WERI-Rb-1 (cell line): ENCODE data around the gene JAZF1.

ENCODE experiments used
- DNase-seq: peaks from one replicate; pipeline ENCODE4 v3.0.0-alpha.2; 2020
- H3K27ac ChIP-seq: fragments of 250-450 bp; sonication (Bioruptor Pico); 2 replicates; pipeline ENCODE4 v1.5.1; 2020; ENCODE audit warnings: mild to moderate bottlenecking, moderate library complexity
- H3K27me3 ChIP-seq: fragments of 250-450 bp; sonication (Bioruptor Pico); 2 replicates; pipeline ENCODE4 v1.5.1; 2021; ENCODE audit warnings: mild to moderate bottlenecking, low read depth, moderate library complexity; ENCODE audit not compliant: insufficient read depth, severe bottlenecking
- H3K36me3 ChIP-seq: fragments of 250-450 bp; sonication (Bioruptor Pico); 2 replicates; pipeline ENCODE4 v1.5.1; 2020; ENCODE audit warnings: mild to moderate bottlenecking, moderate library complexity
- H3K4me3 ChIP-seq: 2 replicates; pipeline ENCODE4 v1.5.1; 2011; ENCODE audit warnings: low read depth, mild to moderate bottlenecking, control low read depth, low read length
- H3K9me3 ChIP-seq: fragments of 250-450 bp; sonication (Bioruptor Pico); 2 replicates; pipeline ENCODE4 v1.5.1; 2021; ENCODE audit warnings: mild to moderate bottlenecking, moderate library complexity; ENCODE audit not compliant: severe bottlenecking
- TF ChIP-seq, protein P1 (sequence below): IDR thresholded peaks from 2 replicates; pipeline ENCODE4 v1.5.1; 2011; ENCODE audit warnings: low read depth, mild to moderate bottlenecking, control low read depth, inconsistent platforms, low read length

Gene JAZF1

DNA sequence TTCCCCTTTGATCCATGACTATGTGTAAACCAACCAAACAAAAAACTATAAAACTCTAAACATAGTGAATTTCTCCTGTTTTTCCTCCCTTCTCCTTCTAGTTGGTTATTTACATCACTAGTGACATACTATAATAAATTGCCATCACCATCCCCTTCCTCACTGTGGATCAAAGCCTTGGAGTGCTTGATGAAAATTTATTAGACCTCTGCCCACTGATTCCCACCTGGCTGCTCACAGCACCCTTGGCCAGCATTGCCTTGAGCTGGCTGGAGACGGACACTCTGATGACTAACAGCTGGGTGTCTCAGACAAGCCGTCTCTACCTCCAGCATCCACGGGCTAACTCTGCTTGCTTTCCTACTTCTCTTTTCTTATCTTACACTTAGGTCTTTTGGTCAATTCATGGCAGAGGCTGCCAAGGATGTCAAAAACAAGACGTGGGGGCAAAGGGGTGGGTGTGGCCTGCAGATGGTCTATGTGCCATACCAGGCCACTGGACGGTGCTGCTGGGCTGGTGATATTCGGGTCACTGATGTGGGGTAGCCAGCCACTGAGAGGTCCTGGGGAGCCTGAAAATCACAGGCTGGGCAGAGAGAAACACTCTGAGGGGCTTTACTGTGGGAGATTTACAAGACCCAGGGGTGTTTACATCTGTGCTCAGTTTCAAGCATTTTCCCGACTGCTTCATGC, 232.9 kb downstream of the JAZF1 start:
- H3K27ac ChIP-seq, result no peak overlapping the region
- no peak overlapping the region for H3K4me3 ChIP-seq
- H3K36me3 ChIP-seq, result no peaks in the 10 kb centered on the region
- no peak for DNase-seq
- no peaks in the 10 kb centered on the region for H3K27me3 ChIP-seq
- TF ChIP-seq, protein P1, sequence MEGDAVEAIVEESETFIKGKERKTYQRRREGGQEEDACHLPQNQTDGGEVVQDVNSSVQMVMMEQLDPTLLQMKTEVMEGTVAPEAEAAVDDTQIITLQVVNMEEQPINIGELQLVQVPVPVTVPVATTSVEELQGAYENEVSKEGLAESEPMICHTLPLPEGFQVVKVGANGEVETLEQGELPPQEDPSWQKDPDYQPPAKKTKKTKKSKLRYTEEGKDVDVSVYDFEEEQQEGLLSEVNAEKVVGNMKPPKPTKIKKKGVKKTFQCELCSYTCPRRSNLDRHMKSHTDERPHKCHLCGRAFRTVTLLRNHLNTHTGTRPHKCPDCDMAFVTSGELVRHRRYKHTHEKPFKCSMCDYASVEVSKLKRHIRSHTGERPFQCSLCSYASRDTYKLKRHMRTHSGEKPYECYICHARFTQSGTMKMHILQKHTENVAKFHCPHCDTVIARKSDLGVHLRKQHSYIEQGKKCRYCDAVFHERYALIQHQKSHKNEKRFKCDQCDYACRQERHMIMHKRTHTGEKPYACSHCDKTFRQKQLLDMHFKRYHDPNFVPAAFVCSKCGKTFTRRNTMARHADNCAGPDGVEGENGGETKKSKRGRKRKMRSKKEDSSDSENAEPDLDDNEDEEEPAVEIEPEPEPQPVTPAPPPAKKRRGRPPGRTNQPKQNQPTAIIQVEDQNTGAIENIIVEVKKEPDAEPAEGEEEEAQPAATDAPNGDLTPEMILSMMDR, result no peak
- no peaks in the 10 kb centered on the region for H3K9me3 ChIP-seq

DNA sequence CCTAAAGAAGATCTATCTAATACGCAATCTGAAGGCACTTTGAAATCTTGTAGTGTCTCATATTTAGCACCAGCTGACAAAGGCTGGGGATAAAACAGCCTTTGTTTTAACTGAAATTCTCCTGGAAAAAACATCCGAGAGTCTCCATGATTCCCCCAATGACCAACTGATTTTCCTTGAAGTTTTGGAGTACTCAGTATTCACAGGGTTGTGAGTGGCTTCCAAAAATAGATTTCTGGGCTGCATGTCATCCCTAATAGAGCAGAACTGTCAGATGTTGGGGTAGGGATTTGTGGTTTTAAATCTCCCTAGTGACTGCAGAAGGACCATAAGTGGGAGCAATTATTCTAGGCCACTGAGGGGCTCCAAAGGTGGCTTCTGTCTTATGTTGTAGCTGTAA, 234.2 kb downstream of the JAZF1 start:
- no peak overlapping the region for H3K4me3 ChIP-seq
- no peaks in the 10 kb centered on the region for H3K36me3 ChIP-seq
- TF ChIP-seq, protein P1, result no peak
- no peak overlapping the region for H3K27ac ChIP-seq
- H3K9me3 ChIP-seq, result no peaks in the 10 kb centered on the region
- no peak for DNase-seq
- H3K27me3 ChIP-seq, result no peaks in the 10 kb centered on the region

DNA sequence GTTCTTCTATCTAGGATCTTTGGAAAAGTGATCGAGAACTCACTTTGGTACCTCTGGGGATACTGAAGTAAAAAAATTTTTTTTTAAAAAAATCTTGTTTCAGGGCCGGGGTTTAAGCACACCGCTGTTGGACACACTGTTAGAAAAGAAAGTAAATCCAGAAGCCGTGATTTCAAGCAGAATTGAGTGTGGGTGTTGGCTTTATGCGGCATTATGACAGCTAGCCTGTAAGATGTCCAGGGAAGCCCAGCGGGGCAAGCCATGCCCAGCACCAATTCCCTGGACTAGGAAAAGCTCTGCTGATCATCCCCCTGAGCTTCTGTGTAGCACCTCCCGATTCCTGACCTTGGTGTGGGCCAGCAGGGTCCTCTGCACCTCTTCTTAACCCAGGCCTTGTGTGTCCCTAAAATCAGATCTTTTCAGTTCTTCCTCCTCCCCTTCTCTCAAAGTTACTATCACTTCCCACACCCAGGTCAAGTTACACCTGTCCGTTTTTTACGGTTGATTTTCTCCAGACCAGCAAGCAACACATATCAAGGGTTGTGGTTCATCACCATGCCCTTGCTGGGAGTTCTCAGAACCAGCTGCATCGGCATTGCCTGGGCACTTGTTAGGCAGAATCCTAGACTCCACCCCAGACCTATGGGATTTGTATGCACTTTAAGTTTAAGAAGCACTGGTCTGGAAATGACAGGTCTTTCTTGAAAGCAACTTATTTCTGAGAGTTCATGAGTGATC, 235.4 kb downstream of the JAZF1 start:
- TF ChIP-seq, protein P1, result no peak
- Histone ChIP-seq H3K9me3 (no peaks in the 10 kb centered on the region), H3K27me3 (no peaks in the 10 kb centered on the region), H3K27ac (no peak overlapping the region), H3K36me3 (no peaks in the 10 kb centered on the region), H3K4me3 (no peak overlapping the region)
- DNase-seq, result no peak

DNA sequence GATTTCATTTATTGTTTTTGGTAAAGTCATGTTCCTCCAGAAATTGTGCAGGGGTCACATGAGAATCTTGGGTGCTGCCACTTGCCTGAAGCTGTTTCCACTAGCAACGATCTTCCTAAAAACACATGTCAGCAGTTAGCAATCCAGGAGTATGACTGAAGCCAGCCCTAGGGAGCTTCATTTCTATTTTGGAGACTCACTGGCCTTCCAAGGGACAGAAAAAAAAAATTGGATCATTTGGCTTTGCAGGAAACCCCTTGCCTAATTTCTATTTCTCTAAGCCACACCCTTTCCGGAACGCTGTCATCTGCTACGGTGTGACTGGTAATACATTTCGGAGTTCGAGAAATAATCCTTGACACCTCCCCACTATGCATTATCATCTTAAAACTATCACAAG, 236.0 kb downstream of the JAZF1 start:
- Histone ChIP-seq H3K27me3 (no peaks in the 10 kb centered on the region), H3K27ac (no peak overlapping the region), H3K36me3 (no peaks in the 10 kb centered on the region), H3K9me3 (no peaks in the 10 kb centered on the region), H3K4me3 (no peak overlapping the region)
- TF ChIP-seq, protein P1, result no peak
- DNase-seq, result no peak

DNA sequence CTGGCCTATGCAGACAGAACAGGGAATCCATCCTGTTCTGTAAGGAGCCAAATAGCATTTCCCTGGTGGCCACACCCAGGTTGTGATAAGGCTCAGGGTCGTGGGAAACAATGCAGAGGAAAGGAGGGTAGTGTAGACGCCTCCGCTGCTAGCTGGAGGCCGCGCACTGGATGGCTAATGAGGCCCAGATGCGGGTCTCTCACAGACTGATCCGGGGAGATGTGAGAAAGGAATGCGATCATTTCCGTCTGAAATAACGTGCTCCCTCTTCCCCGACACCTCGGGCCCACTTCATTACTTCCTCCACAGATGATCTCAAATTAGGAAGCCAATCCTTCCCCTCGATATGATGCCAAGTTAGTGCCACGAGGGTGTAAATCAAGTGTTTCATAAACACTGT, 237.4 kb downstream of the JAZF1 start:
- Histone ChIP-seq H3K27me3 (no peaks in the 10 kb centered on the region), H3K4me3 (no peak overlapping the region), H3K9me3 (no peaks in the 10 kb centered on the region), H3K36me3 (no peaks in the 10 kb centered on the region), H3K27ac (no peak overlapping the region)
- no peak for DNase-seq
- TF ChIP-seq, protein P1, result no peak
